ENCODE results near the gene DOK3.

- TF ChIP-seq CTCF (IDR thresholded peaks at IDR 0.05; ENCODE audit: insufficient read depth, low read length, poor library complexity, severe bottlenecking) (no peak), EZH2phosphoT487 (conservative IDR thresholded peaks at IDR 0.05; ENCODE audit: low read length) (no peak)
These were observed 31.7 kb downstream of the DOK3 start for GRCh38 chr5:177477701-177478477.

Measured in SU-DHL-6 (cell line).